Ishikawa (cell line): Measurements from ENCODE around the gene ATR.

ENCODE experiments used
- CEBPB ChIP-seq: IDR thresholded peaks from 2 replicates; pipeline ENCODE4 v1.6.1; 2012
- CREB1 ChIP-seq: IDR thresholded peaks from 2 replicates; pipeline ENCODE4 v1.6.1; 2012; ENCODE audit warnings: low read depth
- EGR1 ChIP-seq: IDR thresholded peaks from 2 replicates; pipeline ENCODE4 v1.6.1; 2012
- EP300 ChIP-seq: IDR thresholded peaks from 2 replicates; pipeline ENCODE4 v1.6.1; 2012; ENCODE audit warnings: borderline replicate concordance
- FOXM1 ChIP-seq: IDR thresholded peaks from 2 replicates; pipeline ENCODE4 v1.6.1; 2012; ENCODE audit warnings: low read depth, borderline replicate concordance
- NFIC ChIP-seq: IDR thresholded peaks from 2 replicates; pipeline ENCODE4 v1.6.1; 2012
- RAD21 ChIP-seq: IDR thresholded peaks from 2 replicates; pipeline ENCODE4 v1.6.1; 2012; ENCODE audit warnings: low read depth
- TAF1 ChIP-seq: IDR thresholded peaks from 2 replicates; pipeline ENCODE4 v1.6.1; 2012; ENCODE audit warnings: low read depth, mild to moderate bottlenecking
- TCF12 ChIP-seq: IDR thresholded peaks from 2 replicates; pipeline ENCODE4 v1.6.1; 2012; ENCODE audit warnings: low read depth
- TEAD4 ChIP-seq: IDR thresholded peaks from 2 replicates; pipeline ENCODE4 v1.6.1; 2012
- YY1 ChIP-seq: IDR thresholded peaks from 2 replicates; pipeline ENCODE4 v1.6.1; 2012; ENCODE audit warnings: low read depth
- ZBTB7A ChIP-seq: IDR thresholded peaks from 2 replicates; pipeline ENCODE4 v1.6.1; 2012; ENCODE audit warnings: low read depth
- TF ChIP-seq, protein P1 (sequence below): IDR thresholded peaks from 2 replicates; pipeline ENCODE4 v1.6.1; 2012; ENCODE audit warnings: low read depth, mild to moderate bottlenecking
- TF ChIP-seq, protein P2 (sequence below): IDR thresholded peaks from 2 replicates; pipeline ENCODE4 v1.6.1; 2012
- TF ChIP-seq, protein P3 (sequence below): IDR thresholded peaks from 2 replicates; pipeline ENCODE4 v1.6.1; 2012

Gene ATR

DNA sequence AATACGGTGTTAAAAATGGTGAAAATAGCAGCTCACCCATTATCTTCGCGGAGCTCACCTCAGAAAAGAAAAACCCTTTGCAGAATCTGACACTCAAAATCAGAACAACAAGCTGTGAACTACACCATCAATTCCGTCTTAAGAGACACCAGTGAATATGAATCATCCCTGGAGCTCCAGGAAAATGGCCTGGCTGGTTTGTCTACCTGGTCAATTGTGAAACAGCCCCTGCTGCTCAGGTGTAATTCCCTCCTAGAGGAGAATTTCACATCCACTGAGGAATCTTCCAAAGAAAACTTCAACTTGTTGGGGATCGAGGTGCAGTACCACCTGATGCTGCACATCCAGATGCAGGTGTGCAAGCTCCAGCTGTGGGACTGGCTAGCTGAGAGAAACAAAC, 127.7 kb downstream of the ATR start:
- TF ChIP-seq TAF1 (no peak), FOXM1 (no peak), TCF12 (no peak), CEBPB (no peak), YY1 (no peak), EGR1 (no peak)

DNA sequence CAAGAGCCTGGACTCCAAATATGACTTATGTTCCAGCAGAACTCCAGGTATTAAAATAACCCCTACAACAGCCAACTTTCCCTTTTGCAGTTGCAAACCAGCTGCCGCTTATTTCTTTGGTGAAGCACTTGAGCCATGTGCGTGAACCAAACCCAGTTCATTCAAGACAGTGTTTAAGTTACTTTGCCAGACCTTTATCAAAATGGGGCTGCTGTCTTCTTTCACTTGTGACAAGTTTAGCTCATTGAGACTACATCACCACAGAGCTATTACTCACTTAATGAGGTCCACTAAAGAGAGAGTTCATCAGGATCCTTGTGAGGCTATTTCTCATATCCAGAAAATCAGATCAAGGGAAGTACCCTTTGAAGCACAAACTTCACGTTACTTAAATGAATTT, 128.3 kb downstream of the ATR start:
- TF ChIP-seq TAF1 (no peak), CREB1 (no peak), CEBPB (no peak), ZBTB7A (no peak), RAD21 (no peak), NFIC (no peak), EGR1 (no peak), YY1 (no peak), TCF12 (no peak), EP300 (no peak), TEAD4 (no peak), FOXM1 (no peak)
- TF ChIP-seq, protein P1, sequence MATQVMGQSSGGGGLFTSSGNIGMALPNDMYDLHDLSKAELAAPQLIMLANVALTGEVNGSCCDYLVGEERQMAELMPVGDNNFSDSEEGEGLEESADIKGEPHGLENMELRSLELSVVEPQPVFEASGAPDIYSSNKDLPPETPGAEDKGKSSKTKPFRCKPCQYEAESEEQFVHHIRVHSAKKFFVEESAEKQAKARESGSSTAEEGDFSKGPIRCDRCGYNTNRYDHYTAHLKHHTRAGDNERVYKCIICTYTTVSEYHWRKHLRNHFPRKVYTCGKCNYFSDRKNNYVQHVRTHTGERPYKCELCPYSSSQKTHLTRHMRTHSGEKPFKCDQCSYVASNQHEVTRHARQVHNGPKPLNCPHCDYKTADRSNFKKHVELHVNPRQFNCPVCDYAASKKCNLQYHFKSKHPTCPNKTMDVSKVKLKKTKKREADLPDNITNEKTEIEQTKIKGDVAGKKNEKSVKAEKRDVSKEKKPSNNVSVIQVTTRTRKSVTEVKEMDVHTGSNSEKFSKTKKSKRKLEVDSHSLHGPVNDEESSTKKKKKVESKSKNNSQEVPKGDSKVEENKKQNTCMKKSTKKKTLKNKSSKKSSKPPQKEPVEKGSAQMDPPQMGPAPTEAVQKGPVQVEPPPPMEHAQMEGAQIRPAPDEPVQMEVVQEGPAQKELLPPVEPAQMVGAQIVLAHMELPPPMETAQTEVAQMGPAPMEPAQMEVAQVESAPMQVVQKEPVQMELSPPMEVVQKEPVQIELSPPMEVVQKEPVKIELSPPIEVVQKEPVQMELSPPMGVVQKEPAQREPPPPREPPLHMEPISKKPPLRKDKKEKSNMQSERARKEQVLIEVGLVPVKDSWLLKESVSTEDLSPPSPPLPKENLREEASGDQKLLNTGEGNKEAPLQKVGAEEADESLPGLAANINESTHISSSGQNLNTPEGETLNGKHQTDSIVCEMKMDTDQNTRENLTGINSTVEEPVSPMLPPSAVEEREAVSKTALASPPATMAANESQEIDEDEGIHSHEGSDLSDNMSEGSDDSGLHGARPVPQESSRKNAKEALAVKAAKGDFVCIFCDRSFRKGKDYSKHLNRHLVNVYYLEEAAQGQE: no peak
- TF ChIP-seq, protein P2, sequence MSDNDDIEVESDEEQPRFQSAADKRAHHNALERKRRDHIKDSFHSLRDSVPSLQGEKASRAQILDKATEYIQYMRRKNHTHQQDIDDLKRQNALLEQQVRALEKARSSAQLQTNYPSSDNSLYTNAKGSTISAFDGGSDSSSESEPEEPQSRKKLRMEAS: no peak
- TF ChIP-seq, protein P3, sequence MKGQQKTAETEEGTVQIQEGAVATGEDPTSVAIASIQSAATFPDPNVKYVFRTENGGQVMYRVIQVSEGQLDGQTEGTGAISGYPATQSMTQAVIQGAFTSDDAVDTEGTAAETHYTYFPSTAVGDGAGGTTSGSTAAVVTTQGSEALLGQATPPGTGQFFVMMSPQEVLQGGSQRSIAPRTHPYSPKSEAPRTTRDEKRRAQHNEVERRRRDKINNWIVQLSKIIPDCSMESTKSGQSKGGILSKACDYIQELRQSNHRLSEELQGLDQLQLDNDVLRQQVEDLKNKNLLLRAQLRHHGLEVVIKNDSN: no peak

DNA sequence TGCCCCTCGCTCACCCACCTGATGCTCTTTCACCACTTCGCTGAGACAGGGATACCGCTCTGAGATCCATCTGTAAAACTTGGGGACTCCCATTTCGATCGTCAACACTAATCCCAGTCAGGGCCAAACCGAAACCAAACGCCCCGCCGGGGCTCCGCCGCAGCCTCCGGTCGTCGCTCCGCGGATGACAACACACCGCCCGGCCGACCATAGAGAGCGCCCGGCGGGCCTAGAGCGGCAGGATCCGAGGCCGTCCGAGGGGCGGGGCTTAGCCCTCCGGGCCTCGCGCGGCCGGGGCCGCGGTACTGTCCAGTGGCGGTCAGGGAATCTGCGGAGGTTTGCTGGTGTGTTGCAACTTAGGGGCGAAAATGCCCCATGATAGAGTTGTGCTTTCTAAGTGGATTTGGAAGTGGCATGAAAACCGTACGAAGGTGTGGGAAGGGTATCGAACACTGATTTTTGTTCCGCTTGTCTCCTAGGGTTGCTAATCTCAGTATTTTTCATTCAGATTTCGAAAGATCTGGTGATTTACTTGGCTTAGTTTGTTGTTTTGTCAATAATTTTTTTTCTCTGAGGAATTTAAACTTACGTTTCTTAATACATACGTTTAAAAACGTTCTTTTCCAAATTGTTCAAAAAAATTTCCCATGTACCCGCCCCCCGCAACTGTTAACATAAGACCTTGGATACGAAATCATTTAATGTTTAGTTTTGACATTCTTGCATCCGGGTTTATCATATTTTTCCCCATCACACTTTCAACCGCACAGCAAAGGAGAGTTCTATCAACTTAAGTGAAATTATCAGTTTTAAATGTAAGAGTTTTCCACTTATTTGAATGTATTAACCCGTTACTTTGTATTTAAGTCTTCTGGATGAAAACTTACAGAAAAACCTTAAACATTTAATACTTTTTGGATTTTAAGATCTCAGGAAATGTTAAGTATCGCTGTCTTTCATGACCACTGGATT, 130.4 kb downstream of the ATR start, which contains the start of gene XRN1:
Gene XRN1 (minus strand): TSS at position 186 of the 972 bp plus-strand sequence. CDS start 93 bp downstream, at position 93.
- TF ChIP-seq ZBTB7A (no peak), EGR1 (no peak), CEBPB (peak; percentile 71), FOXM1 (no peak), CREB1 (peak; percentile 68; the same call in 1 of the 2 replicates), RAD21 (no peak), TAF1 (peak; percentile 93), TCF12 (no peak), YY1 (no peak)
- TF ChIP-seq, protein P1: no peak
- TF ChIP-seq, protein P3: no peak
- TF ChIP-seq, protein P2: peak; percentile 24; the same call in 1 of the 2 replicates

DNA sequence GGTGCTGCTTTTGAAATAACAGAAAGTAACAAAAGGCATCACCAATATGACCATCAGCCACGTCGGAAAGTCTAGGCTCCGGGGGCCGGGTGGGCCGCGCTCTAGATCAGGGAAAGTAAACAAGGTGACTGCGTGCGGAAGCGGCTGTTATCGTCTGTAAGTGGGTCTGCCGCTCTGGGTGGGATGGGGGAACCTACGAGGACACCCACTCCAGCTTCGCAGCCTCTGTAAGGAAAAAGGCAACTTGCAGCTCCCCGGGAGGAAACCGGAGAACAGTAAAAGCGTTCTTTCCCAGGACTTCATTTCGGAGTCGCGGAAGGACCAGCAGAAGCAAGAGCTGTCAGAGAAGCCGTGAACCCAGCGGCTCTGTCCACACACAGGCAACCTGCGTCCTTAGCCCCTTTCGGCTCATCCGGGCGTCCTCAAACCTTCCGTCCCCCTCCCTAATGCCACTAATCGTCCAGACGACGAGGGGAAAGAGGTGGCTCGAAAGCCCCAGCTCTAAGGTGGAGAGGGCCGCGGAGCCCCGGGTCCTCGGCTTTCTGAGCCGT, 131.2 kb downstream of the ATR start:
- no peak for TF ChIP-seq RAD21
- no peak for TF ChIP-seq ZBTB7A
- TF ChIP-seq EP300: no peak
- no peak for TF ChIP-seq NFIC
- no peak for TF ChIP-seq FOXM1

DNA sequence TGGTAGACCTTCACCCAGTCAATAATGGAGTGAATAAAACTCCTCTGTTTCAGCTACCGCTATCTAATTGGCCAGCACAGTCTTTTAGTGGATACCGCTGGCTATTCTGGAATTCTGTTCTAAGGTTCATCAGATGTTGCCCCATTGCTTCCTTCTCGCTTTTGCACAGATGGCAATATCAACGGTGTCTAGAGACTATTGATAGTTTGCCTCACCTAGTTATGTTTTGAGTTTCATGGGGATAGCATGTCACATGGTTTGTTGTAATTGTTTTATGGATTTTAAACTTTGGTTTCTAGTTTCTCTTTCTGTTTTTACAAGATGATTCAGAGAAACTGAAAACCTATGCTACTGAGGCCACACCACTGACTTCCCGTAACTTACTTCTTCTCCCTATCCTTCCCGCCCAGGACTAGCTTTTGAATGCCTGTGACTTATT, 132.7 kb downstream of the ATR start:
- TF ChIP-seq EGR1 (no peak), RAD21 (no peak), YY1 (no peak)

DNA sequence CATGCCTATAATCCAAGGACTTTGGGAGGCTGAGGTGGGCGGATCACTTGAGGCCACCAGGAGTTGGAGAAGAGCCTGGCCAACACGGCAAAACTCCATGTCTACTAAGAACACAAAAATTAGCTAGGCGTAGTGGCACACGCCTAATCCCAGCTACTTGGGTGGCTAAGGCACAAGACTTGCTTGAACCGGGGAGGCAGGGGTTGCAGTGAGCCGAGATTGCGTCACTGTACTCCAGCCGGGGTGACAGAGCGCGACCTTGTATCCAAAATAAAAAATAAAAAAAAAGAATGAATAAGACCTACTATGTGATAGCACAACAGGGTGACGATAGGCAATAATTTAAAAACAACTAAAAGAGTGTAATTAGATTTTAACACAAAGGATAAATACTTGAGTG, 134.2 kb downstream of the ATR start:
- TF ChIP-seq TAF1 (no peak), CEBPB (0 out of 2 replicates have a peak, but pooled peaks have one; percentile 14)
